HL-60/S4 treated with retinoic acid at 250 ng/mL for 4 days and 3 days (cell line): ENCODE results near the gene CASZ1.

ENCODE experiments used
- in situ Hi-C: fragments of 300-500 bp; cut with MboI; formaldehyde crosslinking; loops from 2 replicates; pipeline ENCODE4 v1.7.0; 2022; ENCODE audit warnings: low sequenced_read_pairs

CASZ1 gene

DNA sequence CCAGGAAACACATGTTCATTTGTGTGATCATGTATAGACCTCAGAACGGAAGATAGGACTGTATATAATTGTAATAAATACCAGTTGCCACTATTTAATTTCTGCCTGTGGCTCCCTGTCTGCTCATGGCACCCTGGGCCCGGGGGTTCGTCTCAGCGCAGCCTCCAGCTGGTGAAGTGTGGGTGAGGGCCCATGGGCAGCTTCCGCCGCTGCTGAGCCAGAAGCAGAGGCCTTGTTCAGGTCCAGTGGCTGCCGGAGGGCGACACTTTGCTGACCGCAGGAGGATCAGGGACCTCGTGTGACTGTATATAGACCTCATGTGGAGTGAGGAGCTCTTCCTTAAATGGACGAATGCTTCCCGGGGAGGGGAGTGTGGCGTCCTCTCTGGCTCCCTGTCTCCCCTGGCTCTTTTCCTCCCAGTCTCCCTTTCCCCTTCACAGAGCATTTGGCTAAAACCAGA lies 165.8 kb downstream of the CASZ1 start:
- in situ Hi-C loops, result no loop called here

DNA sequence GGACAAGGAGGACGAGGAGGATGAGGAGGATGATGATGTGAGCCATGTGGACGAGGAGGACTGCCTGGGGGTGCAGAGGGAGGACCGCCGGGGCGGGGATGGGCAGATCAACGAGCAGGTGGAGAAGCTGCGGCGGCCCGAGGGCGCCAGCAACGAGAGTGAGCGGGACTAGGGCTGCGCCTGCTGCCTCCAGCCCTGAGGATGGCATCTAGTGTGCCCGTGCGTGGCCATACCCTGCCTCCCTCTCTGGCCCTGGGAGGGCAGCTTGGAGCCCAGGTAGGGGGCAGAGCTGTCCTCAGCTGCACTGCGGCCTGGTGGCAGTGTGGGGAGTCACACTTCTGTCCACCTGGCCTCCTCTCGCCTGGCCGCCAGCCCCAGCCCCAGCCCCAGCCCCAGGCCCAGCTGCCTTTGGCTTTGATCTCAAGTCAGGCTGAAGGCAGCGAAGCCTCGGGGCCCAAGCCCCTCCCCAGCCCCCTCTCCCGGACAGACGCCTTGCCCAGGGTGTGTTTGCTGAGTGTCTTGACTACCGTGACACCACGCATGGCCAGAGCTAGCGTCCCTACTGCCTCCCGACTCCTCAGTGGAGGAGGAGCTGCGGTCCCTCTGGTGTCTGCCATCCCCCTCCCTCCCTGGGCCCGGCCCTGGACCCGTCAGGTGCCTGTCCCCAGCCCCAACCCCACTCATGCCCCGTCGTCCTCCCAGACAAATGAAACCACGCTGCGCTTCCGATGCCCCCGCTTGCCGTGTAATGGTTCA lies 166.5 kb downstream of the CASZ1 start:
- in situ Hi-C loops, result no loop called here

DNA sequence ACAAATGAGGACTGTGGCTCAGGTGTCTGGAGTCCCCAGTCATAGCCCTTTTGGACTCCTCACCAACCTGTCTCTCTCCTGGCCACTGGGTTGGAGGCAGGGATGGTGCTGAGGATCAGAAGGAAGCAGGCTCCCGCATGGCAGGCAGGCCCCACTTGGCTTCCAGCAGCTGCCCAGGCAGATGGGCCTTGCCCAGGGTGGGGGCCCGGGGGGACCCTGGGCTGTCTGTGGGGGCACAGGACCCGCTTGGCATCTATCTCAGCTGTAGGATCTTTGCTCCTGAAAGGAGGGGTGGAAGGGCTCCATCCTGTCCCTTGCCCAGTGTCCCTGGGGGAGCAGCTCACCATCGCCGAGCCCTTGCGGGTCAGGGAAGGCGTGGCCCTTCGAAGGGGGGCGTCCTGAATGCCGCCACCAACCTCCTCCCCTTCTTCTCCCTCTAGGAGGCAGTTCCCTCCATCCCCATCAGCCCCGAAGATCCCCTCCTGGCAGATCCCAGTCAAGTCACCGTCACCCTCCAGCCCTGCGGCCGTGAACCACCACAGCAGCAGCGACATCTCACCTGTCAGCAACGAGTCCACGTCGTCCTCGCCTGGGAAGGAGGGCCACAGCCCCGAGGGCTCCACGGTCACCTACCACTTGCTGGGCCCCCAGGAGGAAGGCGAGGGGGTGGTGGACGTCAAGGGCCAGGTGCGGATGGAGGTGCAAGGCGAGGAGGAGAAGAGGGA lies 167.2 kb downstream of the CASZ1 start:
- in situ Hi-C loops, result no loop called here

DNA sequence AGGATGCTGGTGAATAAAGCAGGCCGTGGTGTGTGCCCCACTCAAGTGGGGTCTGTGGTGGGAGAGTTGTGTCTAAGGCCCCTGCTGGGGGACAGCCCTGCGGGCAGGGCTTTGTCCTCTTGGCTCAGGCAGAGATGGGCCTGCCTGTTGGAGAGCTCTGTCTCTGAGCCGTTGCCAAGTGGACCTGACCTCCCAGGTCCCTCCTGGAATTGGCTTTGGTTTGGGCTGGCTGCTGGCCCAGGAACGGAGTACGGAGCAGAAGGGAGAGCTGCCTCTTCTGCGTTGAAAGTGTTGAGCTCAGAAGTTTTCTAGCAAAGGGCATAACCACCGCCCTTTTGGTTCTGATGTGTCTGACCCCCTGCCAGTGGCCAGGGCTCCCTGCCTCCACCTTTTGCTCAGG lies 167.8 kb downstream of the CASZ1 start:
- in situ Hi-C loops, result no loop called here

DNA sequence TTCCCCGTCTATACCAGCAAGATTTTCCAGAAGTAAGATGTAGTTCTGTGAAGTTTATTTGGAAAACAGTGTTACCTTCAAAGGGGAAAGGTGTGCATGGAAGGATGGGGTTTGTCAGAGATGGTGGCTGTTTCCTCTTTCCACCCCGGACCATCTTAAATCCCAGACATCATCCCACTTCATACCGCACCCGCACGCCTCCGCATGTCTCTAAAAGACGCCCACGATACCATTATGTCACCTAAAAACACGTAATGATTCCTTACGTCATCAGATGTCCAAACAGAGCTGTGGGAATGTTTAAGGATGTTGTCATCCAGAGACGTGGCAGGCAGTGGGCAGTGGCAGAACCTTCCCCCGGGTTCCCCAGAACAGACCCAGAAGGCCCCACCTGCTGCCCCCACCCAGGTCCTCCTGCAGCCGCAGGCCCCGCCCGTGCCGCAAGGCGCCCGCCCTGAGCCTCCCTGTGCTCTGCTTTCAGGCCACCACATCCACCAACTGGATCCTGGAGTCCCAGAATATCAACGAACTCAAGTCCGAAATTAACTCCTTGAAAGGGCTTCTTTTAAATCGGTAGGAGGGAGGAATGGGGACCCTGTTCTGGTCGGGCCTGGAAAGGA lies 169.5 kb downstream of the CASZ1 start:
- in situ Hi-C loops, result no loop called here

DNA sequence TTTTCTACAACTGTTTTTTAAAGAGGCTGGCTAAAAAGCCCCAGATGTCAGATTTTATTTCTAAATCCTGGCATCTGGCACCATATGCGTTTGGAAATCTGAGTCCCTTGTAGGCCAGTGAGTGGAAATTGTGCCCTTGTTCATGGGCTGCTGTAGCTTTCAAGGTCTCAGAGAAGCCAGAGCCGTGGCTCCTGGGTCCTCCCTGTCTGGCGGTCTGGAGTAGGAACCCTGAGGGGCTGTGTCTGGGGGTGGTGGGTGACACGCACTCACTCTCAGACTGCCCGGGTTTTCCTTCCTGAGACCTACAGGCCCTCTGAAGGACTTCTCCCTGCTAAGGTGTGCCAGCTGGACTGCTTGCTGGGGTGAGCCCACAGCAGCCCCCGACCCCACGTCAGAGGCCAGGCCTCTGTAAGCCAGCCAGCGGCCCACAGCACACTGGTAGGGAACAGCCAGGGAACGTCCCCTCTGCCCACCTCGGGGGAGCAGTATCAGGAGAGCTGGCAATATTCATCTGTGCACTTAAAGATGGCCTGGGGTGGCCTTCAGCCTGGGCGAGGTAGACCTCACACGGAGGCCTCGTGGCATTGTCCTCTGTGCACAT lies 170.2 kb downstream of the CASZ1 start:
- in situ Hi-C loops, result no loop called here

DNA sequence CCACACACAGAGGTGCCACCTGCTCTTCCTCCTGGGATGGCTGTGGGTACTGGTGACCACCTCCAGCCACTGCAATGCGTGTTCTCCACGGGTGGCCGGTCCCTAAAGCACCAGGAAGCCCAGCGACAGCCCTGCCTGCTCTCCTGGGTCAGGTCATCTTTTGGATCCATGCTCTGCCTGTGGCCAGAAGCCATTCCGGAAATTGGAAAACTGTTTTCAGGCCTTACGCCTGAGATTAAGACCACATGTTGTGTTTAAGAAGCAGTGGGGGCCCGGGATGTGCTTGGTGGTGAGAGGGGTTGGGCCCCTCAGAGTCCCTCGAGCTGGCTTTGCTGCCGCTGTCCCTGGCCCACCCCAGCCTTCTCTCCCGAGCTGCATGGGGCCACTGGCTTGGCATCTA lies 170.9 kb downstream of the CASZ1 start:
- in situ Hi-C loops, result no loop called here

DNA sequence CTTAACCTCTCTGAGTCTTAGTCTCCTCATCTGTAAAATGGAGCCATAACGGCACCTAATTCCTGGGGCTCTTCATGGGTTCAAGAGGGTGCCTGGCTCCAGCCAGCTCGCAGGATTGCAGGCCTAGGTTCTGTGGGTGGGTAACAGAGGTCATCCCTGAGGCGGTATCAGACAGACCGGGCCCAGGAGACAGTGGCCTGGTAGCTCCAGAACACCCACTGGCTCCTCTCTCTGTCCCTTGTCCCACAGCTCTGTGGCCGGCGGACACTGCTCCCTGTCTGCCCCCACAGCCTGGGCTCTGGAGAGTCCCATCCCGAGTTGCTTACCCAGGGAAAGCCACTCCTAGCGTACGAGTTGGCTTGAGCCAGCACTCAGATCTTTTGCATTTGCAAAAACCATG lies 171.4 kb downstream of the CASZ1 start:
- in situ Hi-C loops, result no loop called here

DNA sequence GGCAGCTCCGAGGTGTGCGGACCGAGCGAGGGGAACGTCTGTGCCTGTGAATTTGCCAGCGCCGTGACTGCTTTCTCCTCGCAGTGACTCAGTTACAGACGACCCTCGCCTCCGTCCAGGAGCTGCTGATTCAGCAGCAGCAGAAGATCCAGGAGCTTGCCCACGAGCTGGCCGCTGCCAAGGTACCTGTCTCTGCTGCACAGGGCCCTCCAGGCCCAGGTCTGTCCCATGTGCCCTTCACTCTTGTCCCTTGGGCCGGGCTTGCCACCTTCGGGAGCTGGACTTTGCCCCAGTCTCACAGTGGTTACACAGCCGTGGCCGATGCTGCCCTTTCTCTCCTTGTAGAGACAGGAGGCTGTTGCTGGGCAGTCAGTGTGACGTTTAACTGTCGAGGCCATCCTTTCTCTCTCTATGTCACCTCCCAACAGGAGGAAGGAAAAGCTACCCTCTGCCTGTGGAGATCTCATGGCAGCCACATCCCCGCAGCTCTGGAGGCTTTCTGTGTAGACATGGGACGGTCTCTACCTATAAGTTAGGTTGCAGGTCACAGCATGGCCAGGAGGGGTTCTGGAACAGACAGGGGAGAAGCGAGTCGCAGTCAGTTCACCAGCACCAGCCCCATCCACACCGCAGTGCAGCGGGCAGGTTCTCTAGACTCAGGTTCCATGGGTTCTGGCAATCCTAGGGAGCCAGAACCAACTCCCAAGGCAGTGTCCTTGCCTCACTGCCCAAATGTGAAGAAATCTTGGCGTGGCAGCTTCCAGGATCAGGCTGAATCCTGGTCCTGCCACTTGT lies 172.0 kb downstream of the CASZ1 start:
- in situ Hi-C loops, result no loop called here

DNA sequence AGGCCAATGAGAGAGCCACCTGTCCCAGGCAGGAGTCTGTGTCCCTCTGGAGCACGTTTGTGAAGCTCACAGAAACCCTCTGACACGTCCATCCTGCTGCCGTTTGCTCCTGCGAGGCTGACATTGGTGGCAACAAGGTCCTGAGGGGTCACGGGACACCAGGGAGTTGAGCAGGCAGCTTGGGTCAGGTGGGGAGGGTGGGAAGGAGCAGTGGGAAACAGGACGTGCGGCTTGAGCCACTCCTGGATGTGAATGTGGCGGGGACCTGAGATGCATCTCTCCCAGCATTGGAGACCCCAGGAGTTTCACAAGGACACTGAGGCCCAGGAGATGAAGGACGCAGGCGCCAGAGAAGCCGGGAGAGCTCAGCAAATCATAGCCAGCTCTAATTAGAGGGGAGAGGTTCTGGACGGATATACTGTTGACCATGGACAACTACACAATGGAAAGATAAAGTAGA lies 172.7 kb downstream of the CASZ1 start:
- in situ Hi-C loops, result no loop called here

DNA sequence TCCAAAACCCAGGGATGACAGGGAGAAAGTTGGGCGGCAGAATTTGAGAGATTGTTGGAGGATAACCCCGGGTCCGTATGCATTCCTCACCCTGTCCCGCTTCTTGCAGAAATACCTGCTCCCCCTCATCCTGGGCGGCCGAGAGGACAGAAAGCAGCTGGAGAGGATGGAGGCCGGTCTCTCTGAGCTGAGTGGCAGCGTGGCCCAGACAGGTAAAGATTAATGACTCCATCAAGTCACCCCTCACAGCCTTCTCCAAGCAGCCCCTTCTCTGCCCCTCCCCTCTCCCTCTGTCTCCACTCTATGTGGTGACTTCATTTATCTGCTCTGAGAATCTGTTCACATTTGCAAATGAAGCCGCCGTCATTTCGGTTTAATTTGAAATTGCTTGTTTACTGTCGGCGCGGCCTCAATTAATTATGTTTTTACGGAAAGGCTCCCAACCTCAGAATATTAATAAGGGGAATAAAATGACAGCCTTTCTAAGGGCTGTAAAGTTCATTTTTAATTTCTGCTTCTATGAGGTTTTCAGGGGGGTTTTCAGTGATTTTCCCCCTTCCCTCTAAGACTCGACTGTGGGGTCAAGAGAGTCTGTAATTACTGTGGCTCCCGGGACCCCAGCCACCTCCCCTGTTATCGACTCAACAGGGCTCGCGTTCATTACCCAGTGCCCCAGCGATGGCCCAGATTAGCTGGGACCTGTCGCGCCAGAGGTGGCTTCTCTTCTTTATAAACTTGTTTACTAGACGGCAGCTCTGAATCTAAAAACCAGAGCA lies 173.3 kb downstream of the CASZ1 start:
- in situ Hi-C loops, result no loop called here

DNA sequence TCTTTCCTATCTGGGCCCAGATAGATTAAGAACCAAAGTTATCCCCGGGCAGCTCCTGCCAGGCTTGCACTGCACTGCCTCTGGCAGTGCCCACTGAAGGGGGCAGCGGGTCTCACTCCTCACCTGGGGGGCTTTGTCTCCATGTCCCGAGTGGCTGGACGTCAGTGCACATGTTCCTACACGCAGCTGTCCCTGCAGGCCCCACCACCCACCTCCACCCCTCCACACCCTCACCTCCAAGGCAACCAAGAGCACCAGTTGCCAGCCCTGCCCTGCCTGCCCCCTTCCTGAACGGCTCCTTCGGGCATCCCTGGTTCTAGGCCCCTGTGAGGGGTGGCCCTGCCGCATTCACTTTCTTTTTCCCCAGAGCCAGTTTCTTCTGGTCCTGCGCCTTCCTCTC lies 174.5 kb downstream of the CASZ1 start:
- in situ Hi-C loops, result no loop called here

DNA sequence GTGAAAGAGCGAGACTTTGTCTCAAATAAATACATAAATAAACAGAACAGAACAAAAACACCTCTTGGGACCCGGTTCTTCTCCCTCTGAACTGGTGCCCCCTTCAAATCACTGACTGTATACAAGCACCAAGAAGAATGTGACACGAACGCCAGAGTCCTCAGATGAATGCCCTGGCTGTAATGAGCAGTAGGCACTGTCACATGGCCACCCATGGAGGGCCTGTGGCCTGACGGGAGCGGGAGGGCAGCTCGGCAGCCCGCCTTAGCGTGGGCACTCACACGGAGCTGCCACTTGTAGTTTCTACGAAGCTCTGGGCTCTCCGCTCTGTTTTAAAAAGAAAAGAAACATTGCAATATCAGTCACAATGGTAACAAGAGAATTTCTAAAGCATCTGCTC lies 175.7 kb downstream of the CASZ1 start:
- in situ Hi-C loops, result no loop called here

DNA sequence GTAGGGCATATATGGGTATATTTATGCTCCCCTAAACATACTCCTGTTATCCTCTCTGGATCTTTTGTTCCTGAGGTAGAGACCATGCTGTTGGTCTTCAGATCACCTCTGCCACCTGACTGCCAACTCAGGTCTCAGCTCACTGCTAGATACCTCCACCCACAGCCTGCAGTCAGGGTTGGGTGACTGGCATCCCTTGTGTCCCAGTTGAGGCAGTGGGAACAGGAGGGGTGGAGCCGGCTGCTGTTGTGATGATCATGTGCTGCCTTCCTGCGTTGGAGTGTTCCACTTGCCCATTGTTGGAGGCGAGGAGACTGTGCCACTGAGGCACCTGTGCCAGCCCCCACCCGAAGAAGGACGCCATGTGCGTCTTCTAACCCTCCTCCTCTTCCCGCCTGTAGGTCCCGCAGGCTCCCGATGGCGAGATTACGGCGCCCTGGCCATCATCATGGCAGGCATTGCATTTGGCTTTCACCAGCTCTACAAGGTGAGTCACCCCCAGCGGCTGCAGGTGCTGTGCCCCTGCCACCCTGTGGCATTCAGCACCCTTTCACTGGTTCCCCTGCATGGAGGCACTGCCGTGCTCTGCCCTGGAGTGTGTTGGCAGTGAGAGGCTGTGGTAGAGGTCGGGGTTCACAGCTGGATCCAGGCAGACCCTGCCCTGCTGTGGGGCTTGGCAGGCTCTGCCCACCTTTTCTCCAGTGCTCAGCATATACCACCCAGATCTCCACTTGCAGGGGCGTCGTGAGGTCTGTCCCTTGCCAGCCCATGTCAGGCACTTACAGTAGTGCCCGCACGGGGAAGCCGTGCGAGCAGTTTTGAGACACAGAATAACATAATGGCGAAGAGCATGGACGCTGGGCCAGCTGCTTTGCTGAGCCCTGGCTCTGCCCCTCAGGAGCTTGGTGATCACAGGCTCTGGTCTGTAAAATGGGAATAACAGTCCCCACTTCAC lies 178.2 kb downstream of the CASZ1 start:
- in situ Hi-C loops, result no loop called here

DNA sequence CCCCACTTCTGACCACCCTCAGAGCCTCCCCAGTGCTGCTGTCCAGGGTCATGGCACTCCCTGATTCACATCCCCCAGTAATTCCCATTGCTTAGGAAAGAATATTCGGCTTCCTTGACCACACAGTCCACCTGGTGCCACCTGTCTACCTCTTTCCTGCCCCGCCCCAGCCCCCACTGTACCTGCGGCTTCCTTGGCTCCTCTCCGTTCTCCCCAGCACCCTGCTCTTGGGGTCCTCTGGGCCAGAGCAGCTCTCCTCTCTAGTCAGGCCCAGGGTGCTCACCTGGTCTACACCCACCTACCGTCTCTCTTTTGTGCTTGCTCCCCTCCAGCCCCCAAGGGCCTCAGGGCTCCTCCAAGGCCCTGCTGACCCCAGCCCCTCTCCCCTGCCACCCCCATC lies 179.1 kb downstream of the CASZ1 start:
- in situ Hi-C loops, result no loop called here

DNA sequence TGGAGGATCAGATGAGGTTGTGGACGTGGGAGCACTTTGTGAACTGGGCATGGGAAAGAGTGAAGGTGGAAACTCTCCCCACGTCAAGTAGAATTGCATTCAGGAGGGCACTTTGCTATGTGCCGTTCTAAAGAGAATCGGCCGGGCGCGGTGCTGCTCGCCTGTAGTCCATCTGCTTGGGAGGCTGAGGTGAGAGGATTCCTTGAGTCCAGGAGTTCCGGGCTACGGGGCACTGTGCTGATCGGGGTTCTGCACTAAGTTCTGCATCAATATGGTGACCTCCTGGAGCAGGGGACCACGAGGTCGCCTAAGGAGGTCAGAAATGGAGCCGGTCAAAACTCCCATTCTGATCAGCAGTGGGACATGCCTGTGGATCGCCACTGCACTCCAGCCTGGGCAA lies 179.8 kb downstream of the CASZ1 start:
- in situ Hi-C loops, result no loop called here

DNA sequence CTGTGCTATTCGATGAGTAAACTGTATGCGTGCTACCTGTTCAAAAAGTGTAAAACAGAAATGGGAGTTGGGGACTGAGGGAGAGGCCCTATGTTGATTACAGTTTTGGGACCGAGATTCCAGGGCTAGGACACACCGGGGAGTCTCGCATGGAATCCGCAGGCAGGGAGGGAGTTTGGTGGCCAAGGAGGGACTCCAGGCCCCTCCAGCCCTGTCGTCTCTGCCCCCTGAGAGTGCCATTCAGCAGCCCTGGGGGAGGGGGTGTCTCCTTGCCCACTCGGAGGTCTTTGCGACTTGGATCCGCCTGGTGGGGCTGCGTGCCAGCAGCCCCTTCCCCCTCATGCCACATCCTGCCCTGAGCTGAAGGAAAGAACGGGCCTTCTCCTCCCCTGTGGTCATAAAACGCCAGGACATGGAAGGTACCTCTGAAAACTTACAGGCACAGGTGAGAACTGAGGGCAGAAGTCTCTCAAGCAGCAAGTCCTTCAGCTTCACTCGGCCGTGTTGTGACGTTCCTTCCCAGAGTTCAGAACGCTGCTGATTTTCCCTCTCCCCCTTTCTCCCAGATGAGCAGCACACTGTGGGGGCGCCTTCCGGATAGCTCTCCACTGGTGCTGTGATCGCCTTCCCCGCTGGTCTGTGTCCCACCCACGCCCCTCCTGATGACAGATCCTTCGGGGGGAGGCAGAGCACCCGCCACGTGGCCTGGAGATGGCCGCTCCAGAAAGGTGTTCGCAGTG lies 180.3 kb downstream of the CASZ1 start:
- in situ Hi-C loops, result no loop called here

DNA sequence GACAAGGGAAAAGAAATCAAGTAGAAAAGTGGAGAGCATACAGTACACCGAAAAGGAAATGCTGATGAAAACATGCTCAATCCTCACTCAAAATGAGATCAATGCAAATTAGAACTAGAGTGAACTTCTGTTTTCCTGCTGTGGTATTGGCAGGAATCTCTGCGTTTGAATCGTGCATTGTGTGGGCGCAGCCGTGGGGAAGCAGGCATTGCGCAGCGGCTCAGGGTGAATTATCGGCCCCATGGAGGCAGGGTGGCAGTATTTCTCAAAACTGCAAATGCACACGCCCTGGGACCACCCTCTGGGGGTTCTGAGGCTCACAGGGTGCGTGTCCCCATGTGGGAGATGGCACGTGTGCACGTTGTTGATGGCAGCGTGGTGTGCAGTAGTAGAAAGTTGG lies 181.1 kb downstream of the CASZ1 start:
- in situ Hi-C loops, result no loop called here
